ENCODE results near the gene LALBA.
"Not testable (repeated sequence)": the region's sequence is repeated elsewhere in the genome, so short reads cannot be mapped to it uniquely, and the experiment has no call there.

Gene LALBA

DNA sequence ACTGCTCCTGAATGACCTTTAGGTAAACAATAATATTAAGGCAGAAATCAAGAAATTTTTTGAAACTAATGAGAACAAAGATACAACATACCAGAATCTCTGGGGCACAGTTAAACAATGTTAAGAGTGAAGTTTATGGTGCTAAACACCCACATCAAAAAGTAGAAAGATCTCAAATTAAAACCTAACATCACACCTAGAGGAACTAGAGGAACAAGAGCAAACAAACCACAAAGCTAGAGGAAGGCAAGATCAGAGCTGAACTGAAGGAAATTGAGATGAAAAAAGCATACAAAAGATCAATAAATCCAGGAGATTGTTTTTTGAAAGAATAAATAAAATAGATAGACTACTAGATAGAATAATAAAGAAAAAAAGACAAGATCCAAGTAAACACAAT, 37.2 kb downstream of the LALBA start:
- no peak for DNase-seq (ENCODE audit: low read depth, low spot score)

DNA sequence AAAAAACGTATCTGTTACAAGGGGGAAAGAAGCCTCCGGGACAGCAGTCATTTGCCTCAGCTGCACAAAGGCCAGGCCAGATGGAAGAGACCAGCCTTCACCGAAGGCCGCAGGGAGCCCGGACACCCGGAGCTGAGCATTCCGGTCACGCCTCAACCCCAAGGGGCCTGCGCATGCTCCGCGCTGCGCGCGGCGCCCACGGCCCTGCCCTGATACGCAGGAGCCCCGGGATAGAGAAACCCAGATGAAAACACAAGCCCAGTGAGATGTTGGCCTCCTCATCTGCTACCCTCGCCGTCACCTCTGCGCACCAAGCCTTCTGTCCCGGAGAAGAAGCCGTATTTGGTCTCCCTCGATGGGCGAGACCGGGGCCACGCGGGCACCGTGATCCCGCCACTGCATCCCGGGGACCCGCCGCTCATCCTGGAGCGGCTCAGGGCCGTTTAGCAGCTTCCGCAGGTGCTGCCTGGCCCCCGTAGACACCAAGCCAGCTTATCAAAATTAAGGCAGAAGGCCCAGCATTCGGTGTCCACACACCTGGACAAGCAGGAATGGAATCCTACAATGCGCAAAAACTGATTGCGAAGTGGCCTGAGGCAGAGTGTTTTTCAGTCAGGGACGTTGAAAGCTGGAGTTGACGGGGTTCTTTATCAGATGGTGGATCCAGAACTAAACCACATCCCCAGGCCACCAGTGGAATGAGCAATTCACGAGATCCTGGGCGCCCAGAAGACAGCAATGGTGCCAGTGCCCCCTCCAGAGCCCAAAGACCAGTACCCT, 41.8 kb downstream of the LALBA start:
- DNase-seq (ENCODE audit: low read depth, low spot score) = no peak

DNA sequence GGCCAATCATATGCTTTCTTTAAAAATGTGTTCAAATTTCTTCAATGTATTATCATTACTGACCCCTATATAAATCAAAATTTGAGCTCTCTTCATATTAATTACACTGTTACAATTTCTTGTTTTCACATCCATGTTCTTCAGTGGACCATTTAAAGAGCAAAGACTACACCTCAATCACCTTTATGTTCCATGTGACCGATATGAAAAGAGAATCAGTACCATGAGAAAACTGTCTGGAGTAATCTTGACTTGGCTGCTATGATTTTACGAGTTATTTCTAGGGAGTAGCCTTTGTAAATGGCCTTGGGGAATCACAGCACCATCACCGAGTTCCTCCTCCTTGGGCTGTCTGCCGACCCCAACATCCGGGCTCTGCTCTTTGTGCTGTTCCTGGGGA, 44.5 kb downstream of the LALBA start, which contains the start of gene OR8S1:
Gene OR8S1, plus strand, starts transcription at position 301 of the 400 bp plus-strand sequence. Its CDS starts 0 bp downstream, at position 301.
- no peak for DNase-seq (ENCODE audit: low read depth, low spot score)

DNA sequence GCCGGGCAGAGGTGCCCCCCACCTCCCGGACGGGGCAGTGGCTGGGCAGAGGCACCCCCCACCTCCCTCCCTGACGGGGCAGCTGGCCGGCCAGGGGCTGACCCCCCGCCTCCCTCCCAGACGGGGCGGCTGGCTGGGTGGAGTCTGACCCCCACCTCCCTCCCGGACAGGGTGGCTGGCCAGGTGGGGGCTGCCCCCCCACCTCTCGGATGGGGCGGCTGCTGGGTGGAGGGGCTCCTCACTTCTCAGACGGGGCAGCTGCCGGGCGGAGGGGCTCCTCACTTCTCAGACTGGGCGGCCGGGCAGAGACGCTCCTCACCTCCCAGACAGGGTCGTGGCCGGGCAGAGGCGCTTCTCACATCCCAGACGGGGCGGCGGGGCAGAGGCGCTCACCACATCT, 49.5 kb downstream of the LALBA start:
- DNase-seq (ENCODE audit: low read depth, low spot score) = not testable (repeated sequence)
